Neural progenitor cell (in vitro differentiated cells): ENCODE data around the gene DNAJB5. TPM values are rescaled to one million over a fixed set of nuclear protein-coding genes. Genes with fewer than 3 reads are reported as not detected.

Source experiments
- DNase-seq: peaks from one replicate; pipeline ENCODE4 v3.0.0-alpha.2; 2016; ENCODE audit warnings: low spot score
- H2AFZ ChIP-seq: fragments of 200-600 bp; sonication (generic); replicated peaks from 2 replicates; pipeline ENCODE4 v1.6.1; 2016; ENCODE audit warnings: antibody characterized with exemption
- H3F3A ChIP-seq: fragments of 200-600 bp; sonication (generic); 2 replicates; pipeline ENCODE4 v1.6.1; 2016; ENCODE audit warnings: antibody characterized with exemption, low read depth
- H3K27ac ChIP-seq: fragments of 200-600 bp; sonication (generic); 2 replicates; pipeline ENCODE4 v1.5.1; 2016; ENCODE audit warnings: mild to moderate bottlenecking
- H3K27me3 ChIP-seq: fragments of 200-600 bp; sonication (generic); 2 replicates; pipeline ENCODE4 v1.6.1; 2016; ENCODE audit warnings: mild to moderate bottlenecking, moderate library complexity
- H3K36me3 ChIP-seq: fragments of 200-600 bp; sonication (generic); 2 replicates; pipeline ENCODE4 v1.5.1; 2016
- H3K4me1 ChIP-seq: fragments of 200-600 bp; sonication (generic); 2 replicates; pipeline ENCODE4 v1.6.1; 2016; ENCODE audit warnings: mixed run types
- H3K4me2 ChIP-seq: fragments of 200-600 bp; sonication (generic); 2 replicates; pipeline ENCODE4 v1.6.1; 2016
- H3K4me3 ChIP-seq: fragments of 200-600 bp; sonication (generic); 2 replicates; pipeline ENCODE4 v1.5.1; 2016
- H3K79me2 ChIP-seq: fragments of 200-600 bp; sonication (generic); 2 replicates; pipeline ENCODE4 v1.6.1; 2016; ENCODE audit warnings: low read depth
- H3K9ac ChIP-seq: fragments of 200-600 bp; sonication (generic); 2 replicates; pipeline ENCODE4 v1.6.1; 2016
- H3K9me3 ChIP-seq: fragments of 200-600 bp; sonication (generic); 2 replicates; pipeline ENCODE4 v1.5.1; 2016; ENCODE audit warnings: low read depth
- H4K20me1 ChIP-seq: fragments of 200-600 bp; sonication (generic); 2 replicates; pipeline ENCODE4 v1.6.1; 2016; ENCODE audit warnings: low read depth
- H3K27ac Mint-ChIP-seq: 3 replicates; pipeline ENCODE4 v1.8.0; 2021; ENCODE audit warnings: mixed read lengths
- H3K27me3 Mint-ChIP-seq: 2 replicates; pipeline ENCODE4 v1.8.0; 2022; ENCODE audit warnings: low read depth, mild to moderate bottlenecking, inconsistent platforms, moderate library complexity, mixed read lengths; ENCODE audit not compliant: insufficient read depth
- H3K36me3 Mint-ChIP-seq: 3 replicates; pipeline ENCODE4 v1.8.0; 2021; ENCODE audit warnings: mixed read lengths
- H3K4me1 Mint-ChIP-seq: 3 replicates; pipeline ENCODE4 v1.8.0; 2021; ENCODE audit warnings: mixed read lengths
- H3K4me3 Mint-ChIP-seq: 3 replicates; pipeline ENCODE4 v1.8.0; 2021; ENCODE audit warnings: mild to moderate bottlenecking, moderate library complexity, mixed read lengths
- H3K9me3 Mint-ChIP-seq: 3 replicates; pipeline ENCODE4 v1.8.0; 2020; ENCODE audit warnings: mixed read lengths
- CTCF ChIP-seq: fragments of 200-600 bp; sonication (generic); IDR thresholded peaks from 2 replicates; pipeline ENCODE4 v1.5.1; 2017; ENCODE audit warnings: antibody characterized with exemption, mild to moderate bottlenecking
- EZH2 ChIP-seq: fragments of 200-600 bp; sonication (generic); IDR thresholded peaks from 2 replicates; pipeline ENCODE4 v1.6.1; 2017; ENCODE audit warnings: antibody characterized with exemption, mild to moderate bottlenecking, moderate library complexity
- EZH2phosphoT487 ChIP-seq: fragments of 200-600 bp; sonication (generic); IDR thresholded peaks from 2 replicates; pipeline ENCODE4 v1.6.1; 2017; ENCODE audit warnings: antibody characterized with exemption
- total RNA-seq: library from RNA; depleted of rRNA; stranded (reverse); fragments of >200 nt; gene quantifications from 2 replicates; pipeline ENCODE4 v1.2.3, GENCODE V29; 2015; ENCODE audit warnings: low replicate concordance

The DNAJB5 gene
- total RNA-seq, 1 donor from 2014 or later = 17.4 TPM

GRCh38 chr9:34959461-34959860 lies 30.1 kb upstream of the DNAJB5 start:
- Histone ChIP-seq H3K79me2 (no peaks in the 10 kb centered on the region), H3K36me3 (no peaks in the 10 kb centered on the region), H3K27me3 (peaks cover 53% of the 10 kb centered on the region), H3K4me2 (no peak overlapping the region), H3K4me3 (no peak overlapping the region), H3K9ac (no peak overlapping the region), H3F3A (peaks cover 19% of the 10 kb centered on the region), H4K20me1 (no peaks in the 10 kb centered on the region), H2AFZ (no peak overlapping the region), H3K4me1 (peaks cover 42% of the 10 kb centered on the region), H3K9me3 (no peaks in the 10 kb centered on the region), H3K27ac (no peak overlapping the region)
- H3K27ac Mint-ChIP-seq = no peak overlapping the region
- H3K4me1 Mint-ChIP-seq = peaks cover 36% of the 10 kb centered on the region
- TF ChIP-seq EZH2phosphoT487 (no peak), EZH2 (no peak), CTCF (no peak)
- no peaks in the 10 kb centered on the region for H3K36me3 Mint-ChIP-seq
- peak overlapping the region; percentile 28 for H3K4me3 Mint-ChIP-seq
- no peaks in the 10 kb centered on the region for H3K9me3 Mint-ChIP-seq
- no peak for DNase-seq
- H3K27me3 Mint-ChIP-seq = peaks cover 29% of the 10 kb centered on the region

- H3K27me3 ChIP-seq = peaks cover 38% of the 10 kb centered on the region
- H3K9me3 ChIP-seq = no peaks in the 10 kb centered on the region
- no peak overlapping the region for H3K27ac Mint-ChIP-seq
- H3K4me3 ChIP-seq = no peak overlapping the region
- peaks cover 18% of the 10 kb centered on the region for H3F3A ChIP-seq
- H3K27ac ChIP-seq = no peak overlapping the region
- H3K79me2 ChIP-seq = no peaks in the 10 kb centered on the region
- no peak overlapping the region for H3K4me3 Mint-ChIP-seq
- no peak overlapping the region for H3K9ac ChIP-seq
- H3K27me3 Mint-ChIP-seq = peaks cover 26% of the 10 kb centered on the region
- no peaks in the 10 kb centered on the region for H3K9me3 Mint-ChIP-seq
- H3K36me3 Mint-ChIP-seq = no peaks in the 10 kb centered on the region
- H3K4me2 ChIP-seq = no peak overlapping the region
- TF ChIP-seq EZH2 (no peak), EZH2phosphoT487 (no peak), CTCF (no peak)
- DNase-seq = no peak
- H4K20me1 ChIP-seq = no peaks in the 10 kb centered on the region
- peaks cover 36% of the 10 kb centered on the region for H3K4me1 ChIP-seq
- peaks cover 31% of the 10 kb centered on the region for H3K4me1 Mint-ChIP-seq
- peak overlapping the region; percentile 64 for H2AFZ ChIP-seq
- H3K36me3 ChIP-seq = no peaks in the 10 kb centered on the region
These were observed 27.7 kb upstream of the DNAJB5 start for GRCh38 chr9:34961574-34962490.

- Histone ChIP-seq H3K4me3 (no peak overlapping the region), H3F3A (peaks cover 18% of the 10 kb centered on the region), H3K27me3 (peaks cover 31% of the 10 kb centered on the region), H4K20me1 (no peaks in the 10 kb centered on the region), H3K4me2 (peak overlapping the region; percentile 36), H3K9me3 (no peaks in the 10 kb centered on the region), H3K4me1 (peaks cover 36% of the 10 kb centered on the region), H2AFZ (peak overlapping the region; percentile 64), H3K27ac (no peak overlapping the region), H3K9ac (no peak overlapping the region), H3K79me2 (no peaks in the 10 kb centered on the region), H3K36me3 (no peaks in the 10 kb centered on the region)
- H3K4me1 Mint-ChIP-seq = peaks cover 28% of the 10 kb centered on the region
- no peak for DNase-seq
- peaks cover 21% of the 10 kb centered on the region for H3K27me3 Mint-ChIP-seq
- TF ChIP-seq EZH2 = no peak
- TF ChIP-seq CTCF = no peak
- no peaks in the 10 kb centered on the region for H3K36me3 Mint-ChIP-seq
- no peaks in the 10 kb centered on the region for H3K9me3 Mint-ChIP-seq
- H3K4me3 Mint-ChIP-seq = no peak overlapping the region
- no peak overlapping the region for H3K27ac Mint-ChIP-seq
These were observed 27.0 kb upstream of the DNAJB5 start for GRCh38 chr9:34962546-34962945.
